Fibroblast of skin of left biceps (primary cell): Measurements from ENCODE around the gene GATB.

Experiments used
- DNase-seq, 2 experiments: peaks; one replicate each; pipeline ENCODE4 v3.0.0-alpha.2; 2013; ENCODE audit warnings: low read depth in 2 of 2

Gene GATB

GRCh38 chr4:151700566-151701316, 60.1 kb downstream of the GATB start:
- no peak for DNase-seq

- no peak for DNase-seq
Observed at GRCh38 chr4:151698213-151698612, 62.6 kb downstream of the GATB start.

- no peak for DNase-seq
Observed at GRCh38 chr4:151694961-151695720, 65.7 kb downstream of the GATB start.

- DNase-seq = no peak
Observed at GRCh38 chr4:151692821-151693673, 67.8 kb downstream of the GATB start.

GRCh38 chr4:151692443-151692782, 68.4 kb downstream of the GATB start:
- DNase-seq = no peak

GRCh38 chr4:151691639-151692442, 69.0 kb downstream of the GATB start:
- DNase-seq = no peak

- no peak for DNase-seq
Observed at GRCh38 chr4:151690876-151691275, 69.9 kb downstream of the GATB start.

GRCh38 chr4:151690164-151690870, 70.5 kb downstream of the GATB start:
- peak; percentile 28 to 58 for DNase-seq

- no peak for DNase-seq
Observed at GRCh38 chr4:151689211-151689991, 71.4 kb downstream of the GATB start.

- no peak for DNase-seq
Observed at GRCh38 chr4:151688785-151689043, 72.1 kb downstream of the GATB start.

GRCh38 chr4:151688003-151688784, 72.6 kb downstream of the GATB start:
- DNase-seq = no peak

GRCh38 chr4:151687021-151687640, 73.7 kb downstream of the GATB start:
- no peak for DNase-seq

GRCh38 chr4:151685303-151685702, 75.5 kb downstream of the GATB start:
- DNase-seq = no peak

GRCh38 chr4:151681085-151681484, 79.7 kb downstream of the GATB start:
- DNase-seq = no peak

GRCh38 chr4:151679231-151679630, 81.6 kb downstream of the GATB start:
- no peak for DNase-seq

GRCh38 chr4:151678048-151678872, 82.5 kb downstream of the GATB start:
- no peak for DNase-seq

GRCh38 chr4:151677193-151677592, 83.6 kb downstream of the GATB start:
- no peak for DNase-seq

GRCh38 chr4:151676301-151676700, 84.5 kb downstream of the GATB start:
- peak; percentile 42 for DNase-seq
